Fibroblast of skin of scalp (primary cell): Measurements from ENCODE around the gene TIGD7. TPM values are rescaled to one million over a fixed set of nuclear protein-coding genes. Genes with fewer than 3 reads are reported as not detected.

Experiments used
- DNase-seq: peaks from one replicate; pipeline ENCODE4 v3.0.0-alpha.2; 2013
- polyA plus RNA-seq, 2 experiments: library from polyadenylated mRNA; unstranded; fragments of 120-200 nt; gene quantifications; one replicate each; pipeline ENCODE4 v1.2.1, GENCODE V29; 2013; ENCODE audit not compliant: insufficient read length in 2 of 2

TIGD7 gene, protein sequence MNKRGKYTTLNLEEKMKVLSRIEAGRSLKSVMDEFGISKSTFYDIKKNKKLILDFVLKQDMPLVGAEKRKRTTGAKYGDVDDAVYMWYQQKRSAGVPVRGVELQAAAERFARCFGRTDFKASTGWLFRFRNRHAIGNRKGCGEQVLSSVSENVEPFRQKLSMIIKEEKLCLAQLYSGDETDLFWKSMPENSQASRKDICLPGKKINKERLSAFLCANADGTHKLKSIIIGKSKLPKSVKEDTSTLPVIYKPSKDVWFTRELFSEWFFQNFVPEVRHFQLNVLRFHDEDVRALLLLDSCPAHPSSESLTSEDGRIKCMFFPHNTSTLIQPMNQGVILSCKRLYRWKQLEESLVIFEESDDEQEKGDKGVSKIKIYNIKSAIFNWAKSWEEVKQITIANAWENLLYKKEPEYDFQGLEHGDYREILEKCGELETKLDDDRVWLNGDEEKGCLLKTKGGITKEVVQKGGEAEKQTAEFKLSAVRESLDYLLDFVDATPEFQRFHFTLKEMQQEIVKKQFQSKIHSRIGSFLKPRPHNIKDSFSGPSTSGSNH
- polyA plus RNA-seq (2013, experiment 1 of 2; ENCODE audit: insufficient read length) = 4.4 TPM
- polyA plus RNA-seq (2013, experiment 2 of 2; ENCODE audit: insufficient read length) = 4.4 TPM

DNA sequence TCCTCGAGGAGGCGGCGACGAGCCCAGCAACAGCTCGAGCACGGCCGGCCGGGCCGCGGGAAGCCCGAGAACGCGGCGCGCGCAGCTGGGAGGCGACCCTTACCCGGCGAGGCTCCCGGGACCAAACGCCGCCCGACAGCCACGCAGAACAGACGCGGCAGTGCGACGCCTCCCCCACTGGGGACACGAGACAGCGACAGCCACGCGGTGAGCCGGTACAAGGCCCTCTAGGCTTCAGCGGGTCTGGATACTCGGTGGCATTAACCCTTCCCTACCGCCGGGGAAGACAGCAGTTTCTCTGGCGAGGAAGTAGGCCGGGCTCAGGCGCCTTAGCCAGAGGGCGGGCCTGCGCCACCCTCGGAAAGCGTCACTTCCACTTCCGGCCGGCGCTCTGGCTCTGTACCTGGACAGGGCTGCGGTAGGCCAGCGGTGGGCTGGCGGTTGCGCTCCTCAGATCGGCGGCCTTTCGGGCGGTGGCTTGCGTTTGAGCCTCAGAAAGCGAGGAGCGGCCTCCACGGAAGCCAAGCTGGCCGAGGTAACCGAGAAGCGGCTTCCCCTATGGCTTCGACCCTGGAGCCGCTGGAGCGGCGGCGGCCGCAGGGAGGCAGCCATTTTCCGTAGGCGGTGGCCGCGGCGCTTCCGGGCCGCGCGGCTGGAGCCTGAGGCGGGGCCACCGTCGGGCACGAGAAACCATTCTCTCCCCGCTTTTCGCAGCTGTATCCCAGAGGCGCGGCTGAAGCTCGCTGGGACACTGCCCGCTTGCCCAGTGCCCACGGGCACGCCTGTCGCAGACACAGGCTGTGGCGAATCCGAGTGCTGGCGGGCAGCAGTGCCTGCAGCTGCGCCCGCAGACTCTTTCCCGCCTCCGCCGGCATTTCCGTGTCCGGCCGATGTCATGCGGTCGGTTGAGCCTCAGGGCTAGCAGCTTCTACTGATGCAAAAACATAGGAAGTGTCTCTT, at the start of gene TIGD7, which contains the start of gene ZNF75A:
TSS of gene TIGD7 (minus strand) at position 322 of the 960 bp plus-strand sequence. CDS start 4,816 bp downstream, outside the sequence.
TSS of gene ZNF75A (plus strand) at position 389 of the 960 bp plus-strand sequence. CDS start 2,932 bp downstream, outside the sequence.
- DNase-seq = peak; percentile 94

DNA sequence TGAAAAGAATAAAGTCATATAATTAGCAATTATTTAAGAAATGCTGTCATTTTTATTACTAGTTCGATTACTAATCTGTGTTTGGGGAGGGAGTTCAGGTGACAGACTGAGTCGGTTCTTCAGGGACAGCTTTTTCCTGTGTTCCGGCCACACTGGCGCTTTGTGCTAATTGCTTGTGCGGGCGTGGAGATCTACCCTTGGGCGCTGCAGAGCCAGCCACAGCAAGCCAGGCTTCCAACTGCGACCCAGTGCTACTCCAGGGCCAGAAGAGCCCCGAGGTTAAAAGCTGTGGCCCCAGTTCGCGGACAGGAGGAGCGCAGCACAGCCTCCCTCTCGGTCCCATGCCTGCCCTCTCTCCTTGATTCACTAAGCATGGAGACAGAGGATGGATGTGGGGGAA, 43.9 kb upstream of the TIGD7 start:
- DNase-seq = no peak

DNA sequence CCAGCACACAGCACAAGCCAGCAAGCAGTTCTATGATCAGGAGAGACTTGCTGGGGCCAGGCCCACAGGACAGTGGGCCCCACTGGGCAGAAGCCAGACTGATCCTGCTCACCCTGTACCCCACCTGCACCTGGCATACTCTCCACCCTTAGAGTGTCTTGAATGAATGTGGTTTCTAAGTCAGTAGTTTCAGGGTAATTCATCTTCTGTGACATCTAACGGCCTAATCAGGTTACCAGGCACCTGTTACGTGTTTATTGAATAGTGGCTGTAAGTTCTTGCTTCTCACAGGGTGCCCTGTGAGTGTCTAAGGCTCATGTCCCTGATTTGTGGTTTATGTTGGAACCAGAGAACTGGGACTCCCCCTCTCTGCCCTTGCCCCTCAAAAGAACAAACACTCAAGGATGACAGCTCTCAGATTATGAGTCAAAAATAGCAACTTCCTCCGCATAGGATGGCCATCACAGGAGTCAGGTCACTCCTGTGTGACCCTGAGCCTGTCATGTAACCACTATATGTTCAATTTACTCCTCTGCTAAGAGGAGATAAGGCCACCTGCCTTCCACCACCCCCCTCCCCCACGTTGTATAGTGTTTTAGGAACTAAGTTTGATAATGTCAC, 43.4 kb upstream of the TIGD7 start:
- no peak for DNase-seq

DNA sequence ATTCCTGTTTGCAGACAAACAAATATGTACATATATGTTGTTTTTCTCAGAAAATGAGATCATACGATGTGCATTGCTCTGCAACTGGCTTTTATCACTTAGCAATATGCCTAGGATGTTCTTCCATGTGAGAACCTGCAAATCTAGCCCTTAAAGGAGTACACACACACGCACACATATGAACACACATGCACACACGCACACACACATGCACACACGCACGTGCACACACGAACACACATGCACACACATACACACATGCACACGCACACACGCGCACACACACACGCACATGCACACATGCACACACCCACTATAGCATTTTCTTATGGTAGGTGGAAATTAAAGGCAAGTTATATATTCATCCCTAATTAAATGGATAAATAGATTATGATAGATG, 42.4 kb upstream of the TIGD7 start:
- no peak for DNase-seq

DNA sequence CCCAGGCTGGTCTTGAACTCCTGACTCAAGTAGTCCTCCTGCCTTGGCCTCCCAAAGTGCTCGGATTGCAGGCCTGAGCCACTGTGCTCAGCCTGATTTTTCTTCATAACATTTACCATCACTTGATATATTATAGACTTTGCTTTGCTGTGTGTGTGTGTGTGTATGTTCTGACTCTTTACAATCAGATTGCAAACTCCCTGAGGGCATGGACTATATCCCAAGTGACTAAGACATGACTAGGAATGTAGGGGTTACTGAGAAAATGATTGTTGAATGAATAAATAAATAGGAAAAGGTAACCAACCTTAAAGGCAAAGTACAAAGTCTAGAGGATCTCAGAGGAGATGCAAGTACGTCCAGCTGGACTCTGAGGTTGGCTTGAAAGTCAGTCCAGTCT, 40.8 kb upstream of the TIGD7 start:
- no peak for DNase-seq

DNA sequence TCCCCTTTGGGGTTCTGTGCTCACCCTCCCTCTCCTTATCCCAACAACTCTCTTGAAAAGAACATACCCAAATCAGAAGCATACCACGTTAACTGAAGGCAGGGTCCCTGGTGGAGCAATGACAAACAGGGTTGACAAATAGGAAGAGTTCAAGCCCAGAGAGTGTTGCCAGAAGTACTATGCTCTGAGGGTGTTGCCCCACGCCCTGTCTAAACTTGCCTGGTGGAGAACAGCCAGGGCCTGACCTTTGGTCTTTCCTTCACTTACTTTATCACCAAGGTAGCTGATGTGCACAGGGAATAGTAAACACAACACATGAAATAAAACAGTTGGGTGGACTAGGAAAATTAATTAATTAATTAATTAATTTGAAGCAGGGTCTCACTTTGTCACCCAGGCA, 23.4 kb upstream of the TIGD7 start:
- no peak for DNase-seq

DNA sequence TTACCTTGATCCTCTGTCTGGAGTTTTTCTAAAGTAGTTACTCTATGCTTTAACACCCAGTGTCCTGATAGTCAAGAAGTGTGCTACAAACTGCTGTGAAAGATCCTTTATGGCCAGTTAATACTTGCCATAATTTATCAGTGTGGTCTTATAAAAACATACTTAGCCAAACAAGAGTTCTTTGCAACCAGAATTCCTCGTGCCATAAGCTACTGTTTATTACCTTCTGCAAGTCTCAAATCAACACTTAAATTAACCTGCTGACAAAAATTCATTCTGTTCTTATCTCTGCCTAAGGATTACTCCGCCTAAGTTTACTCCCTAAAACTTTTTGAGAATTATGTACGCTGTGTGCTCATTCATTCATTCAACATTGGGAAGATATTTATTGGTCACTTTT, 22.9 kb upstream of the TIGD7 start:
- no peak for DNase-seq

DNA sequence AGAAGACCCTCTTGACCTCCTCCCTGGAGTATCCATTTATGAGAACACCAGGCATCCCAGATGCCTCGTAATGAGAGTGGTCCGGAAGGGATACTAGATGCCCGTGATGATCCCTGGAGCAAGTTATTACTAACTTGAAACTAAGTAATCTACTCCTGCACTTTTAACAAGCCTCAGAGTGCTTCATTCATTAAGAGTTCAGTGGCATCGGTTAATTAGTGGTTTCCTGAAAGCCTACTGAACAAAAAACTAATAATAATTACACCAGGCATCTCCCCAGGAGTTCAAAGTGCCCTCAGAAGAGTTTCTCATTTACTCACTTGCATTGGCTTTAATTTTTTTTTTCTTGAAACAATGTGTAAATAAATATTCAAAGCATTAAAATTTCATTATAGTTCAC, 22.3 kb upstream of the TIGD7 start:
- DNase-seq = no peak

DNA sequence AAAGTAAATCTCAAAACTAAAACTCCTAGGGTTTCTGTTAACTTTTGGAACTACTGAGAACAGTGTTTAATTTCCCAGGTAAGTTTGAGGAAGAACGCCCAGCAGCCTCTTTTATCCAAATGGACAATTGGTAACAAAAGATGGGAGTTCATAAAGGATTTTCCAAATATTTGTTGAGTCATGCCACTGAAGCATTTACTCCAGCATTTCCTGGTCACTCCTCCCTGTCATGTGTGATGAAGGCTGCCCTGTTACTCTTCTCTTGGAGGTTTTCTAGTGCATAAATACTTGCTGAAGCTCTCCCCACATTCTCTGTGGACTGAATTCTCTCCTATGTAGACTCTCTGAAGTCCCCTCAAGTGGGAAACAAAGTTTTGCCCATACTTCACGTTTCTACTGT, 16.6 kb upstream of the TIGD7 start:
- DNase-seq = no peak

DNA sequence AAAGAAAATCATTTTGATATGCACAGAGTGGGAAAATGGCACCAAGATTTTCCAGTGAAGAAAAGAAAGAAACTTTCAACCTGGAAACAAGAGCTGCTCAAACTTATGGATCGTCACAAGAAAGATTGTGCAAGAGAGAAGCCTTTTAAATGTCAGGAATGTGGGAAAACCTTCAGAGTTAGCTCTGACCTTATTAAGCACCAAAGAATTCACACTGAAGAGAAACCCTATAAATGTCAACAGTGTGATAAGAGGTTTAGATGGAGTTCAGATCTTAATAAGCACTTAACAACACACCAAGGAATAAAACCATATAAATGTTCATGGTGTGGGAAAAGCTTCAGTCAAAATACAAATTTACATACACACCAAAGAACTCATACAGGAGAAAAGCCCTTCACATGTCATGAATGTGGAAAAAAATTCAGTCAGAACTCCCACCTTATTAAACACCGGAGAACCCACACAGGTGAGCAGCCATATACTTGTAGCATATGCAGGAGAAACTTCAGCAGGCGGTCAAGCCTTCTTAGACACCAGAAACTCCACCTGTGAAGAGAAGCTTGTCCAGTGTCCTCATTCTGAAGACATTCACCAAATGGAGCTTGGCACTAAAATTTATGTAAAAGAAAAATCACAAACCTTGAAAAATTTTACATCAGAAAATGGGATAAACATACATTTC, 12.2 kb upstream of the TIGD7 start:
- DNase-seq = peak; percentile 6

DNA sequence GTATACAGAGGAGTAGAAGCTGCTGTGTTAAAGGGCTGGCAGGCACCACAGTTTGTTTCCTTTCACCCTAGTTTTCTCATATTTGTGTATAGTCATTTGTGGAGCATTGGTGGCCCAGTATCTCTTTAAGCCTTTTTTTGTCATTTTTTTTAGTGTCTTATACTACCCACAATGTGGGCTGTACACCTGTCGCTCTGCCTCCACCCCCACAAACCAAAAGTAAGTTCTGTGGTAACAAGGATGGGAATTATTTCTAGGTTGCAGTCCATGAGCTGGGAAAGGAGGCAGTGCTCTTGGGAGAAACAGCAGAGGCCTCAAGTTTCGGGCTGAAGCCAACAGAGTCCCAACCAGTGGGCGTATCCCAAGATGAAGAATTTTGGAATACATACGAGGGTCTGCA, 6.3 kb upstream of the TIGD7 start:
- DNase-seq = no peak

DNA sequence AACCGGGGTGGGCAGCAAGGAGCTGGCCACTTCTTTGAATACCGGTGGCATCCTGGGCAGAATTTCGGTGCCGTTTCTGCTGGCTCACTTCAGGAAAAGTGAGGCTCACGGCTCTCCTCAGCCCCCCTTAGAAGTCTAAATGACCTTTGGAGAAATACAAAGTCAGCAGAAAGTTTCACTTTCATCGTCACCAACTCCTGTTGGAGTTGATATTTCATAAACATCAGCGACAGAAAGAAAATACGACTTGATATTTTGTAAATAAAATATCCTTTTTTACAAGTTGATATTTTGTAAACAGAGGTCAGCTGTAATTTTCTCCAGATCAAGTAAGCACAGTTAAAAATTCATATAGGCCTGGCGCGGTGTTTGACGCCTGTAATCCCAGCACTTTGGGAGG, 848 bp upstream of the TIGD7 start:
- no peak for DNase-seq

DNA sequence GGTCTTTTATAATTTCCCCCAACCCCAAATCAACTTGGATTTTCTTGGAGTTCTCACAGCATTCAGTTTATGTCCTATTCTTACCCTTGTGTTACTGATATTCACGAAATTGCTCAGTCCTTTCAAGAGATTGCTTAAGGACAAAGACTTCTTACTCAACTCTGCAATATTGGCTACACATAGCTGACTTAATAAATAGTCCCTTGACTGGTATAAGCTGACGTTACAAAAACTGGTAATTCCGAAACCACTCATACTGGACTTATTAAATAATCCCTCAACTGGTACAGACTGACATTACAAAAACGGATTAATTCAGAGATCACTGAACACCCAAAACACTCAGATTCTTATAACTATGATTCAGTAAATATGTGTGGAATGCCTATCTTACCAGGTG, 860 bp downstream of the TIGD7 start:
- no peak for DNase-seq

DNA sequence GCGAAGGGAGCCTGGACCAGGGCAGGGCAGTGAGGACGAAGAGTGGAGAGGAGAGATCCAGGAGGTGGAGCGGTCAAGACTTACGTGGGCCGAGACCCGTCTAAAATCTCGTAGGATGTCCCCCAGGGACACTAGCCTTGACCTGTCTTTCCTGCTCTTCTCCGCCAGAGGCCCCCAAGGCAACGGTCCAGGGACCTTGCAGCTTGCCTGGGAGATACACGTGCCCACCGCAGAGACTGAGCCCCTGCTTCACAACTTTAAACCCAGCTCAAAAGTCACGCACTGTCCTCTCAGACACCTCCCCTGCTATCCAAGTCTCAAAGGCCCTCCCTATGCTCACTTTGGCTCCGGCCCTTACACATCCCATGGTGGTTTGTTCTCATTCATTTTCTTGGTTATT, 9.4 kb downstream of the TIGD7 start:
- no peak for DNase-seq

DNA sequence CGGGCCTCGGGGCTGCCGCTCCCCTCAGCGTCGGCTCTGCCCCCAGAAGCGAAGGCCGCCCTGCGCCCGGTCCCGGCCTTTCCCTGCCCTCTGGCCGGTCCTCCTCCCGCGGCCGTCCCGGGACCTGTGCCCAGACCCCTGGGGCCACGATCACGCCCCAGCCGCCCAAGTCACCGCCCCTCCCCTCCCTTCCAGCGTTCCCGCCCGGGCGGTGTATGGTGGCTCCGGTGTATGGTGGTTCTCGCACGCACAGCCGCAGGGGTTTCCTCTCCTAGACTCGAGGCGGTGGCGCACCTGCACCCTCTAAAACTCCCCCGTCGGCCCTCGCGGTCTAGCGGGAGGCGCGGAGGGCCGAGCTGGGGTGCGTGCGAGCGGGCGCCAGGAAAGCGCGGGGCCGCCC, 10.0 kb downstream of the TIGD7 start:
- DNase-seq = no peak

DNA sequence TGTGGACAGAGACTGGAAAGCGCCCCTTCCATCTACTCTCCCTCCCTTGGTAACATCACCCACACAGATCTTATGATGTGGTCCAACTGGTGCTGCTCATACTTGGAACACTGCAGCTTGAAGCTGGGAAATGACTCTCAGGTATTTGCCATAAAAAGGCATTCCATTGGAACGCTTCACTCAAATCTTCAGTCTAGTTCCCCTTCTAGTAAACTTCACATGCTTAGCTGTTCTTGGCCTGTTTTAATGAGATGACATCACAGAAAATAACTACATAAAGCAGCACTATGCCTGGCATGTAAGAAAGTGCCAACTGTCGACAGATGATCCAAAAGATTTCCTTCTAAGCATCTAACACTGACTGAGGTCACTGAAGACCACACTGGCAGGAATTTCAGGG, 12.6 kb downstream of the TIGD7 start:
- DNase-seq = peak; percentile 17

DNA sequence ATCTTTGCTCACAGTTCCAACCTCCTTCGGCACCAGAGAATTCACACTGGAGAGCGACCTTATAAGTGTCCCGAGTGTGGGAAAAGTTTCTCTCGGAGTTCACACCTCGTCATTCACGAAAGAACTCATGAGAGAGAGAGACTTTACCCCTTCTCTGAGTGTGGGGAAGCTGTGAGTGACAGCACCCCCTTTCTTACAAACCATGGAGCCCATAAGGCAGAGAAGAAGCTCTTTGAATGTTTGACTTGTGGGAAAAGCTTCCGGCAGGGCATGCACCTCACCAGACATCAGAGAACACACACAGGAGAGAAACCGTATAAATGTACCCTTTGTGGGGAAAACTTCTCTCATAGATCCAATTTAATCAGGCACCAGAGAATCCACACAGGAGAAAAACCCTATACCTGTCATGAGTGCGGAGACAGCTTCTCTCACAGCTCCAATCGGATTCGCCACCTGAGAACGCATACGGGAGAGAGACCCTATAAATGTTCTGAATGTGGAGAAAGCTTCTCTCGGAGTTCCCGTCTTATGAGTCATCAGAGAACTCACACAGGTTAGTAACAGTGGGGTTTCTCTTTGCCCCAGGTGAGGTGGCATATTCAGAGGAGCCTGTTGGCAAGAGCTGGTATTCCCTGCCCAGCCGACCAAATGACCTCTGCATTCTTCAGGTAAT, 15.1 kb downstream of the TIGD7 start:
- DNase-seq = no peak

DNA sequence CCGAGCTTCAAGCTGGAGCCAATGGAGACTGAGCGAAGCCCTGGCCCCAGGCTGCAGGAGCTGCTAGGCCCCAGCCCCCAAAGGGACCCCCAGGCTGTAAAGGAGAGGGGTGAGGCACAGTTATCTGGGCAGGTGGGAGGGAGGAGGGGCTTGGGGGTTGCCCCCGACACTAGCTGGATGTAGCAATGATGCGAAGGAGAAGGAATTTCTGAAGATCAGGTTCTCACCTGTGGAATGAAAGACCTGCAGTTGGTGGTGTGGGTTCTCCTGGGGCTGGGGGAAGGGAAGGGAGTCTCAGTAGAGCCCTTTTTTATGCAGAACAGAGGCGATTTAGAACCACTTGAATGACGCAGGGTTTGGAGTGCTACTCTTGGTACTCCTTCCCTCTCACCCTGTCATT, 20.1 kb downstream of the TIGD7 start:
- no peak for DNase-seq

DNA sequence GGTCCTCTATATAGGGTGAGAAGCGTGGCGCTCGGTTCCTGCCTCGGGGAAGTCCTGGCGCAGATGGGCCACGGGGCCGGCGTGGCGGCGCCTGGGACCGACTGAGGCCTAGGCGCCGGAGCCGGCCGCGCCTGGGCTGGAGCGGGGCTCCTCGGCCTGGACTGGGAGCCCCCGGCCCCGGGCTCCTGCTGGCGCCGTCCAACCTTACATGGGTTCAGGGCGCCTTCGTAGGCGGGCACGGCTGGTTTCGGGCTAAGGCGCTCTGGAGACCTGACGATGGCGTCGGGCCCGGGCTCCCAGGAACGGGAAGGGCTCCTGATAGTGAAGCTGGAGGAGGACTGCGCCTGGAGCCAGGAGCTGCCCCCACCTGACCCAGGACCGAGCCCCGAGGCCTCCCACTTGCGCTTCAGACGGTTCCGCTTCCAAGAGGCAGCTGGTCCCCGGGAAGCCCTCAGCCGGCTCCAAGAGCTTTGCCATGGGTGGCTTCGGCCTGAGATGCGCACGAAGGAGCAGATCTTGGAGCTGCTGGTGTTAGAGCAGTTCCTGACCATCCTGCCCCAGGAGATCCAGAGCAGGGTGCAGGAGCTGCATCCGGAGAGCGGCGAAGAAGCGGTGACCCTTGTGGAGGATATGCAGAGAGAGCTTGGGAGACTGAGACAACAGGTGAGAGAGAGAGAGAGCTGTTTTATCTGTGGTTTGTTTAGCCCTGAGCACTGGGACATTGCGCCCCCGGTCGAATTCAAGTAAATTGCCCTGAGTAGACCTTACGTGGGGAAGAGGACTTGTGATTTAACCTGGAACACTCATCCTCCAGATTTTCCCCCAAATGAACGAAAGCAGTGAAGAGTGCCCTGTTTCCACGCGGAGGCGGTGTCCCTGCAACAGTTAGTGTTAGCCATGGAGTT, 21.4 kb downstream of the TIGD7 start:
- no peak for DNase-seq
